ENCODE data around the gene RARS1. TPM values are rescaled to one million over a fixed set of nuclear protein-coding genes. Genes with fewer than 3 reads are reported as not detected.

Gene RARS1
- total and polyA plus RNA-seq, 12 donors = 36.6 to 114 (median 64.4) TPM

DNA sequence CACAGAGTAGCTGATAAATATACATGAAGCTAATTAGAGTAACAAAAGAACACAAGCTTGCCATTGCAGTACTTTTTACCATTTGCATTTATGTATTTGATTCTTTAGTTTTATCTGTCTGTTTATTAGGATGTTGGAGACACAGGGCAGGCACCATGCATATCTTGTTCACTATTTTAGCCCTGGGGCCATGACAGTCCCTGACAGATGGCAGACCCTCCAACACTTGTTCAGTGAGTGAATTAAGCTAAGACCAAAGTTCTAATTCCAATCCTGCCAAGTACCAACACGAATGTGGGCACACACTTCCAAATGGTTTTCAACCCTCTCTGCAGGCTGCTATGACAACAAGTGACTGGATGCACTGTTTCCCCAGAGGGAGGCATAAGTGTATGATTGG is 12.0 kb upstream of the RARS1 start:
- no peak for TF ChIP-seq POLR2A (IDR thresholded peaks at IDR 0.05)
- TF ChIP-seq, protein P1, sequence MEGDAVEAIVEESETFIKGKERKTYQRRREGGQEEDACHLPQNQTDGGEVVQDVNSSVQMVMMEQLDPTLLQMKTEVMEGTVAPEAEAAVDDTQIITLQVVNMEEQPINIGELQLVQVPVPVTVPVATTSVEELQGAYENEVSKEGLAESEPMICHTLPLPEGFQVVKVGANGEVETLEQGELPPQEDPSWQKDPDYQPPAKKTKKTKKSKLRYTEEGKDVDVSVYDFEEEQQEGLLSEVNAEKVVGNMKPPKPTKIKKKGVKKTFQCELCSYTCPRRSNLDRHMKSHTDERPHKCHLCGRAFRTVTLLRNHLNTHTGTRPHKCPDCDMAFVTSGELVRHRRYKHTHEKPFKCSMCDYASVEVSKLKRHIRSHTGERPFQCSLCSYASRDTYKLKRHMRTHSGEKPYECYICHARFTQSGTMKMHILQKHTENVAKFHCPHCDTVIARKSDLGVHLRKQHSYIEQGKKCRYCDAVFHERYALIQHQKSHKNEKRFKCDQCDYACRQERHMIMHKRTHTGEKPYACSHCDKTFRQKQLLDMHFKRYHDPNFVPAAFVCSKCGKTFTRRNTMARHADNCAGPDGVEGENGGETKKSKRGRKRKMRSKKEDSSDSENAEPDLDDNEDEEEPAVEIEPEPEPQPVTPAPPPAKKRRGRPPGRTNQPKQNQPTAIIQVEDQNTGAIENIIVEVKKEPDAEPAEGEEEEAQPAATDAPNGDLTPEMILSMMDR (IDR thresholded peaks at IDR 0.05) = no peak
- Histone ChIP-seq H3K36me3 (replicated peaks in 1 of 2) (no peaks in the 10 kb centered on the region), H3K27me3 (no peaks in the 10 kb centered on the region), H3K4me3 (no peak overlapping the region), H3K9me3 (replicated peaks in 1 of 3) (no peaks in the 10 kb centered on the region), H3K4me1 (replicated peaks in 1 of 2) (no peaks in the 10 kb centered on the region), H3K27ac (no peak overlapping the region)
- DNase-seq = no peak
- intact Hi-C loops (cut with DNase I) = no loop called here
- 62 to 81% (median 79%) methylated on average over 1 of the region's 1 CpG for WGBS, 4 donors

DNA sequence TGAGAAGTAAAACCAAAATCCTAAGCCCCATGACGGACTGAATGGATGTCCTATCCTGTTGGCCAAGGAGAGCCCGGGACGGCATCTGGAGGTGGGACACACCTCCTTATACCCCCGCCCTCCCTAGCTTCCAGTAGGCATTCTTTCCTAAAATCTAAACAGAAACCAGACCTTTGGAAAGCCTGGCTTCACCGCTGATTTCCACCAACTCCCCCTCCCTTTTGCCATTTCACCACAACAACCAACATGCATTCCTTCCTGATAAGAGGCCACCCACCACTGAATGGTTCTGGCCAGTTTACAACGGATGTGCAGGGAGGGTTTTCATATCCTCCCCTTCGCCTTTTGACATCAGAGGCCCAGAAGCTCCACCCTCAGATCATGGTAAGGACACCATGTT is 9.2 kb upstream of the RARS1 start:
- H3K27ac ChIP-seq = no peak overlapping the region
- WGBS, 4 donors = 48 to 61% (median 49%) methylated on average over 7 of the region's 7 CpGs
- H3K27me3 ChIP-seq = no peaks in the 10 kb centered on the region
- H3K36me3 ChIP-seq (replicated peaks in 1 of 2) = no peaks in the 10 kb centered on the region
- no peaks in the 10 kb centered on the region for H3K4me1 ChIP-seq (replicated peaks in 1 of 2)
- intact Hi-C loops (cut with DNase I) = no loop called here
- no peaks in the 10 kb centered on the region for H3K9me3 ChIP-seq (replicated peaks in 1 of 3)
- TF ChIP-seq, protein P1 (IDR thresholded peaks at IDR 0.05) = no peak
- TF ChIP-seq POLR2A (IDR thresholded peaks at IDR 0.05) = no peak
- no peak overlapping the region for H3K4me3 ChIP-seq
- no peak for DNase-seq

DNA sequence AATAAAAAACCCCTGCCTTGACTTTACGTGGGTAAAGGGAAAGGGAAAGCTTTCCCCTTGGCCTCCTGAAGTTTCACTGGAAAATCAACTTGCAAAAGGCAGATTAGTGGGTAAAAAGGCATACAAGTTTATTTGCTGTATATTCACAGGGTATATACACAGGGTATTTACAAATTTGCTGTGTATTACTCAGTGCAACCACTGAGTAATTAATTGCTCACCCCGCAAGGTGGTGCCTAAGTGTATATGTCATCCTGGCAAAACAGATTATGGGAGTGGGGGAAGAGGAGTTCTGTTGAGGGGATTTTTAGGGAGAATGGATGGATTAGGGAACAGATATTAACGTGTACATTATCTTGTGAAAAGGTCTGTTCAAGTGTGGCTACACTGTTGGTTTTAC is 7.1 kb upstream of the RARS1 start:
- no peak for TF ChIP-seq POLR2A (IDR thresholded peaks at IDR 0.05)
- TF ChIP-seq, protein P1 (IDR thresholded peaks at IDR 0.05) = no peak
- H3K4me1 ChIP-seq (replicated peaks in 1 of 2) = no peaks in the 10 kb centered on the region
- DNase-seq = no peak
- no peaks in the 10 kb centered on the region for H3K27me3 ChIP-seq
- 62 to 82% (median 76%) methylated on average over 3 of the region's 3 CpGs for WGBS, 4 donors
- no peak overlapping the region for H3K4me3 ChIP-seq
- no peaks in the 10 kb centered on the region for H3K9me3 ChIP-seq (replicated peaks in 1 of 3)
- no peaks in the 10 kb centered on the region for H3K36me3 ChIP-seq (replicated peaks in 1 of 2)
- H3K27ac ChIP-seq = no peak overlapping the region
- intact Hi-C loops (cut with DNase I) = no loop called here

DNA sequence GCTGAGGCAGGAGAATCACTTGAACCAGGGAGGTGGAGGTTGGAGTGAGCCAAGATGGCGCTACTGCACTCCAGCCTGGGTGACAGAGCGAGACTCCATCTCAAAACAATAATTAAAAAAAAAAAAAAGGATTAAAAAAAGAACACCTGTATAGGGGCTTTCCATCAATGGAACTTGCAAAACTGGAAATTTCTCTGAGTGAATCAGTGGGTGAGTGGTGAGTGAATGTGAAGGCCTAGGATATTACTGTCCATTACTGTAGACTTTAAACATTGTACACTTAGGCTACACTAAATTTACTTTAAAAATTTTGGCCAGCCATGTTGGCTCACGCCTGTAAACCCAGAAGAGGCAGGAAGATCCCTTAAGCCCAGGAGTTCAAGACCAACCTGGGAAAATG is 5.7 kb upstream of the RARS1 start:
- intact Hi-C loops (cut with DNase I) = no loop called here
- WGBS, 4 donors = 78 to 93% (median 90%) methylated on average over 3 of the region's 3 CpGs
- H3K4me3 ChIP-seq = no peak overlapping the region
- H3K36me3 ChIP-seq (replicated peaks in 1 of 2) = no peaks in the 10 kb centered on the region
- H3K27ac ChIP-seq = no peak overlapping the region
- H3K9me3 ChIP-seq (replicated peaks in 1 of 3) = no peaks in the 10 kb centered on the region
- no peak for DNase-seq
- TF ChIP-seq, protein P1 (IDR thresholded peaks at IDR 0.05) = no peak
- no peak for TF ChIP-seq POLR2A (IDR thresholded peaks at IDR 0.05)
- H3K27me3 ChIP-seq = no peaks in the 10 kb centered on the region
- H3K4me1 ChIP-seq (replicated peaks in 1 of 2) = no peaks in the 10 kb centered on the region
